ENCODE data around the gene ABCB10.

- TF ChIP-seq POLR2A (IDR thresholded peaks at IDR 0.05; ENCODE audit: low read depth, low read length): no peak
- TF ChIP-seq POLR2AphosphoS5 (IDR thresholded peaks at IDR 0.05; ENCODE audit: low read depth, low read length): no peak
- TF ChIP-seq TAF1 (IDR thresholded peaks at IDR 0.05; ENCODE audit: low read depth, low read length): no peak
- no peak for TF ChIP-seq SPI1 (IDR thresholded peaks at IDR 0.05; ENCODE audit: low read depth, low read length)
- TF ChIP-seq PAX5 (IDR thresholded peaks at IDR 0.05; ENCODE audit: insufficient read depth, low read length, severe bottlenecking): no peak
- TF ChIP-seq POU2F2 (IDR thresholded peaks at IDR 0.05; ENCODE audit: low read depth, low read length): no peak
Measured at GRCh38 chr1:229563241-229563640, 4.7 kb upstream of the ABCB10 start.

Data from GM12891 (cell line).